AG04449 (cell line): Measurements from ENCODE around the gene PRDM2.

Experiments used
- CTCF ChIA-PET: fragments of 350-600 bp; formaldehyde crosslinking; extraction: SDS; loops from one replicate; lab custom pipeline; 2021; ENCODE audit warnings: antibody characterized with exemption; lab: Yijun Ruan, JAX
- POLR2A ChIA-PET: fragments of 400-600, 350-600 bp; formaldehyde crosslinking; extraction: SDS; loops from one replicate; lab custom pipeline; 2020; ENCODE audit warnings: antibody characterized with exemption, inconsistent platforms; lab: Yijun Ruan, JAX
- DNase-seq: peaks from one replicate; pipeline ENCODE4 v3.0.0-alpha.2; 2010; ENCODE audit warnings: low read depth, low spot score
- H3K4me3 ChIP-seq: 2 replicates; pipeline ENCODE4 v1.5.1; 2011; ENCODE audit warnings: low read depth, mild to moderate bottlenecking, control low read depth, low read length
- TF ChIP-seq, protein P1 (sequence below): IDR thresholded peaks from one replicate; pipeline ENCODE4 v1.5.1; 2011; ENCODE audit warnings: mild to moderate bottlenecking, moderate library complexity, low read length, control low read depth, inconsistent platforms; ENCODE audit not compliant: insufficient read depth; ENCODE audit errors: missing control alignments

PRDM2 gene

DNA sequence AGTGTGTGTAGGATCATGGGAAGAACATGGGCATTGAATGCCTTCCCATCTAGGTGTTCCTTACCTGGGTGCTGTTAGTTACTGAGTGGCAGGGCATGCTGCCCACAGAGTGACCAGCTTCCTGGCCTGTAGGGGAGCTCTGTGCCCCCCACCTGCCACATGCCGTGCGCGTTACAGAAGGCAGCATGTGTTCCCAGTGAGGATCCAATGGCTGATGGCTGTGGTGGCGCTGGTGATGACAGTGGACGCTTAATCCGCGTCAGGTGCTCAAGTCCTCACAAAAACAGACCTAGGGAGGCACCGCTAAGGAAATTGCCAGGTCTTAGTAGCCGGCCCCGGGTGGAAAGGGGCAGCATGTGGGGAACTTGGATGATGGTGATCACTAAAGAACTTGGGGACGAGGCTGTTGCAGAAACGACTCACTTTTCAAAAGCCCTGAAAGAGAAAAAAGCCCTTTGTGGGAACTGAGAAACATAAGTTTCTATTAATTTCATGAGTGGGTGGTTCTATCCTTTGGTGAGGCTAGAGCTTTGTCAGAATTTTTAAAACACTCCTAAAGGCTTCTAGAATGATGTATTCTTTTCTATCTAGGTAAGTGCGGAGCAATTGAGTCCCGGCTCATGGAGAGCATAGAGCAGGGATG lies 93.2 kb downstream of the PRDM2 start:
- POLR2A ChIA-PET: interaction anchor here (0.6 kb wide), 1 partner anchor 45 kb away, joined by 3 read pairs; no protein-coding TSS in a partner anchor
- CTCF ChIA-PET: interaction anchor here (2.2 to 2.6 kb wide), 2 partner anchors 21 to 128 kb away, joined by 7 to 10 read pairs; no protein-coding TSS in a partner anchor
- H3K4me3 ChIP-seq: no peak overlapping the region
- DNase-seq: no peak
- TF ChIP-seq, protein P1, sequence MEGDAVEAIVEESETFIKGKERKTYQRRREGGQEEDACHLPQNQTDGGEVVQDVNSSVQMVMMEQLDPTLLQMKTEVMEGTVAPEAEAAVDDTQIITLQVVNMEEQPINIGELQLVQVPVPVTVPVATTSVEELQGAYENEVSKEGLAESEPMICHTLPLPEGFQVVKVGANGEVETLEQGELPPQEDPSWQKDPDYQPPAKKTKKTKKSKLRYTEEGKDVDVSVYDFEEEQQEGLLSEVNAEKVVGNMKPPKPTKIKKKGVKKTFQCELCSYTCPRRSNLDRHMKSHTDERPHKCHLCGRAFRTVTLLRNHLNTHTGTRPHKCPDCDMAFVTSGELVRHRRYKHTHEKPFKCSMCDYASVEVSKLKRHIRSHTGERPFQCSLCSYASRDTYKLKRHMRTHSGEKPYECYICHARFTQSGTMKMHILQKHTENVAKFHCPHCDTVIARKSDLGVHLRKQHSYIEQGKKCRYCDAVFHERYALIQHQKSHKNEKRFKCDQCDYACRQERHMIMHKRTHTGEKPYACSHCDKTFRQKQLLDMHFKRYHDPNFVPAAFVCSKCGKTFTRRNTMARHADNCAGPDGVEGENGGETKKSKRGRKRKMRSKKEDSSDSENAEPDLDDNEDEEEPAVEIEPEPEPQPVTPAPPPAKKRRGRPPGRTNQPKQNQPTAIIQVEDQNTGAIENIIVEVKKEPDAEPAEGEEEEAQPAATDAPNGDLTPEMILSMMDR: no peak

DNA sequence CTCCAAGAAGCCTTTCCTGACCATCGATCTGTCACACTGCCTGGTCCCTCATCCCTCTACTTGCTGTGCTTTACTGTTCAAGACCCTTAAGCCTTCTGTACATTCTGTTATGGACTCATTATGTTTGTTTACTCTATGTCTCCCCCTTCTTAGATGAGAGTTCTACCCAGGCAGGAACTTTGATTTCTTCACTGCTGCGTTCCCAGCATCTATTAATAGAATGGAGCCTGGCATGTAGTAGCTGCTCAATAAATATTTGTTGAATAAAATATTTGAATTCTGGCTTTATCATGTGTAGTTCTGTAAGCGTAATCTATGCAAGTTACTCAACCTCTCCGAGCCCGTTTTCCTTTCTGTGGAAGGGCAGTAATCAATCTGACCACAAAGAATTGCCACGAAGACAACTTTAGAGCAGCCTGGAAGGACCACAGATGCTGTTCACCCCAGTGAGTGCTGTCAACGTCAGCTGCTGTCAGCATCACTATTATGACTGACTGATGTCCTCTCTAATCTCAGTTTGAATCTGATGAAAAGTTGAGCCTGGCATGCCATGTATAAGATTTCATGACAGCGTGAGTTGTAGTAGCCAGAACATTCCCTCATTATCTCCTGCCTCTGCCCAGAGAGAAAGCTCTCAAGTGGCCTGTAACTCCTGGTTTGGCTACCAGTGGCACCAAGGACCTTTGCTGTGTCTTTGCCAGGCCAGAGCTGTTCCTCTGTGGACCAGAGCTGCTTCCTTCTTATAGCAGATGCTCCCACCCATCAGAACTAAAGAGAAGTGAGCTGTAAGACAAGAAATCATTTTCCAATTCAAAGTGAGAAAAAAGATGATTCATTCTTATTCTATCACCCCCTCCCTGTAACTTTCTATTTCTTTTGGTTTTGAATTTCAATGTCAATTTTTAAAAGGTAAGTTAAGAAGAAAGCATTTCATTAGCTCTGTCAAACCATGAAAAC lies 94.5 kb downstream of the PRDM2 start:
- DNase-seq: no peak
- CTCF ChIA-PET: interaction anchor here (0.9 to 2.6 kb wide), 4 partner anchors 19 to 130 kb away, joined by 3 to 10 read pairs (median 5); no protein-coding TSS in a partner anchor
- POLR2A ChIA-PET: interaction anchor here (0.6 kb wide), 1 partner anchor 47 kb away, joined by 3 read pairs; no protein-coding TSS in a partner anchor
- no peak overlapping the region for H3K4me3 ChIP-seq
- TF ChIP-seq, protein P1: no peak

DNA sequence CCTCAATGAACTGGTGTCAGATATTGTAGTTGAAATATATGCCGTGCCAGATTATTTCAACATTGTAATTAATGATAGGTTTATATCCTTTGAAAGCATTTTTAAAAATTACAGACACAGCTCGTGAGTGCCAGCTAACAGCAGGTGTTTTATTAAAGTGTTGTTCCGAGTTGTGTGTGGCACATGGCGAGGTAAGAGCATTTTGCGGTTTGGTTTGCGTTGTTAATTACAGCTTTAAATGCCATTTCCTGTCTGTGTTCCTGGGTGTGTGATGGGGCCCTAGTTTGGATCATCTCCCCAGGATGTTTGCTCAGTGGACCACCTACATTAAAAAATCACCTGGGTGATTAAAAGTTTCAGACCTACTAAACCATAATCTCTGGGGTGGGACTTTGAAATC lies 97.4 kb downstream of the PRDM2 start:
- TF ChIP-seq, protein P1: no peak
- H3K4me3 ChIP-seq: no peak overlapping the region
- CTCF ChIA-PET: interaction anchor here (1.1 to 1.6 kb wide), 3 partner anchors 9 to 123 kb away, joined by 3 to 8 read pairs (median 3); no protein-coding TSS in a partner anchor
- DNase-seq: no peak
- POLR2A ChIA-PET: no interaction called here

DNA sequence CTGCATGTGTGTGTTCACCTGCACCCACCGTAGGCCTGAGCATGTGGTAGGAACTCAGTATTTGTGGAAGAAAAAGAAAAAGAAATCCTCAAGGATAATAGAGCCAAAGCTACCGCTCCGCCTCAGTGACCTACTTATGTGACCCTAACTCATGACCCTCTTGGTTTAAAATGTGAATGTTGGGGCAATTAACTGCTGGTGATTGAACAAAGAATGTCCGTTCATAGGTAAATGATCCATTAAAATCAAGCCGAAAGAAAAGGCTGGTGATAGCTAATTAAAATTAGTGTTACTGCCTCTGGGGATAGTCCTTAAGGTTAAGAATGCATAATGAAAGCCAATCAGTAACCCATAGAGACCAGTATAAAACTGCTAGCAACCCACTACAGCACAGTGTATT lies 98.1 kb downstream of the PRDM2 start:
- CTCF ChIA-PET: interaction anchor here (1.1 to 2.7 kb wide), 4 partner anchors 8 to 83 kb away, joined by 3 to 9 read pairs (median 6); no protein-coding TSS in a partner anchor
- TF ChIP-seq, protein P1: no peak
- no peak for DNase-seq
- POLR2A ChIA-PET: no interaction called here
- no peak overlapping the region for H3K4me3 ChIP-seq

DNA sequence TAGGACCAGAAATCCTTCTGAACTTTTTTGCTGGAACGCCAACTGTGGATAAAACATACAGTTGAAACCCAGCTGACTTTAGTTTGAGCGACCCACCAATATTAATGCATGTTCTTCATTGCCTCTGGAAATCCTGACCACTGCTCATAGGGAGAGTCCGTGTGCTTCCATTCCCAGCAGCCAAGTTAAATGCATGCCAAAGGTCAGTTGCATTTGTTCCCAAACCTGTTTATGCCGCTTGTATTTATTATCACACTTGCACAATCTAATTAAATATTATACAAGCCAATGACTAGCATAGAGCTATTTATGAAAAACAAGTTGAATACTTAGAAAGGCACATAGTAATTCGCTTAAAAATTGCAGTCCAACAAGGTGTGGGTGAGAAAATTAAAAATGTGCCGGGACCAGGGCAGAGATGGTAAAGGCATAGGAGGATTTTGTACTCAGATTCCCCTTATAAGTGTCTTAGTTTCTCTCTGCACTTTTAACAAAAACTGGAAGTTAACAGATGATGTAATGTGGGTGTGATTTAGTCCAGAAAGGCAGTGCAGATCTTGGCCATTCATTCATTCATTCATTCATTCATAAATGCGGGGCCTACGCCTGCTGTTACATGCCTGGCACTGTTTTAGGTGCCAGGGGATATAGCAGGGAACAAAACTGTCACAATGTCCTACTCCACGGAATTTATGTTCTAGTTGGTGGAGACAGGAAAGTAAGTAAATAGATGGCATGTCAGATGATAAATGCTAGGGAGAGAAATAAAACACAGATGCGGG lies 99.7 kb downstream of the PRDM2 start:
- no peak for DNase-seq
- TF ChIP-seq, protein P1: no peak
- ChIA-PET CTCF (interaction anchor here (1.0 to 2.7 kb wide), 2 partner anchors 14 to 133 kb away, joined by 3 to 9 read pairs; no protein-coding TSS in a partner anchor), POLR2A (no interaction called here)
- no peak overlapping the region for H3K4me3 ChIP-seq
